ENCODE data around the gene ADARB1.

GRCh38 chr21:45224189-45224938 is 150.0 kb downstream of the ADARB1 start:
- TF ChIP-seq RAD21 (IDR thresholded peaks at IDR 0.05; ENCODE audit: low read length), result no peak
- TF ChIP-seq, protein P1, sequence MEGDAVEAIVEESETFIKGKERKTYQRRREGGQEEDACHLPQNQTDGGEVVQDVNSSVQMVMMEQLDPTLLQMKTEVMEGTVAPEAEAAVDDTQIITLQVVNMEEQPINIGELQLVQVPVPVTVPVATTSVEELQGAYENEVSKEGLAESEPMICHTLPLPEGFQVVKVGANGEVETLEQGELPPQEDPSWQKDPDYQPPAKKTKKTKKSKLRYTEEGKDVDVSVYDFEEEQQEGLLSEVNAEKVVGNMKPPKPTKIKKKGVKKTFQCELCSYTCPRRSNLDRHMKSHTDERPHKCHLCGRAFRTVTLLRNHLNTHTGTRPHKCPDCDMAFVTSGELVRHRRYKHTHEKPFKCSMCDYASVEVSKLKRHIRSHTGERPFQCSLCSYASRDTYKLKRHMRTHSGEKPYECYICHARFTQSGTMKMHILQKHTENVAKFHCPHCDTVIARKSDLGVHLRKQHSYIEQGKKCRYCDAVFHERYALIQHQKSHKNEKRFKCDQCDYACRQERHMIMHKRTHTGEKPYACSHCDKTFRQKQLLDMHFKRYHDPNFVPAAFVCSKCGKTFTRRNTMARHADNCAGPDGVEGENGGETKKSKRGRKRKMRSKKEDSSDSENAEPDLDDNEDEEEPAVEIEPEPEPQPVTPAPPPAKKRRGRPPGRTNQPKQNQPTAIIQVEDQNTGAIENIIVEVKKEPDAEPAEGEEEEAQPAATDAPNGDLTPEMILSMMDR (conservative IDR thresholded peaks at IDR 0.05; ENCODE audit: low read depth, low read length), result no peak

All from IMR-90 (cell line).